GM19099 (cell line): Measurements from ENCODE around the gene CNTF.

Experiments used
- POLR2A ChIP-seq: IDR thresholded peaks from 3 replicates; pipeline ENCODE4 v1.6.1; 2011; ENCODE audit warnings: low read depth; ENCODE audit not compliant: insufficient read length; ENCODE audit errors: extremely low read depth

Gene CNTF

GRCh38 chr11:58628446-58628845 is 6.0 kb downstream of the CNTF start:
- TF ChIP-seq POLR2A: no peak

DNA sequence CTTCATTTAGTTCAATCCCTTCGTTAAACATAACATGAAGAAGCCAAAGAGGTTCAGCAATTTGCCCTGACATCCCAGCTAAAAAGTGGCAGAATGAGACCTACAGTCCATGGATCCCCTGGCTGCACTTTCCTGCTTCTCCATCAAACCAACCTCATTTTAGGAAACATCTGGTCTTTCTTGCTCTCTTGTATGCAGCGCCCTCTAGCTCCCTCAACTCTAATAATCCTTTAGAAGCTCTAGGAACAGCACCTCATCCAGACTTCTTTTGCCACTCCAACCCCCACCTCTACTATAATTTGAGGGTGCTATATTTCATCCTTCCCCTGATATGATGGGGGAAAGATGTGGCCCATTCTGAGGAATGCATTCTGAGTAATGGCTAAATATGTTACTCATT is 7.4 kb downstream of the CNTF start:
- TF ChIP-seq POLR2A: no peak

DNA sequence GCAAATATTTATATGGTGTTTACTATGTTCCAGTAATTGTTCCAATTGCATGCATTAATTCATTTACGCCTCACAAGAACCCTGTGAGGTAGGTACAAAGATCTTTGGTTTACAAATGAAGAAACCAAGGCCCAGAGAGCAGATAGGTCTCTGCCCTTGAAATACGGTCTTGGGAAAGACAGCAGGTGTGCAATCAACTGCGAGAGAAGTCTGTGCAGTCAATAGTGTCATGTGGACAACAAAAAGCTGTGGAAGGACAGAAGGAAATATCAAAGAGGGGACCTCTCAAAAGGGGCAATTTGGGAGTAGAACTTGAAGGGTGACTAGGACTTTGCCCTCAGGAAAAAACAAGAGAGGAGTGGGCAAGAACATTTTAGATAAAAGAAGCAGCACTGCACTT is 8.9 kb downstream of the CNTF start:
- no peak for TF ChIP-seq POLR2A

GRCh38 chr11:58632510-58632909 is 10.0 kb downstream of the CNTF start:
- TF ChIP-seq POLR2A: no peak

DNA sequence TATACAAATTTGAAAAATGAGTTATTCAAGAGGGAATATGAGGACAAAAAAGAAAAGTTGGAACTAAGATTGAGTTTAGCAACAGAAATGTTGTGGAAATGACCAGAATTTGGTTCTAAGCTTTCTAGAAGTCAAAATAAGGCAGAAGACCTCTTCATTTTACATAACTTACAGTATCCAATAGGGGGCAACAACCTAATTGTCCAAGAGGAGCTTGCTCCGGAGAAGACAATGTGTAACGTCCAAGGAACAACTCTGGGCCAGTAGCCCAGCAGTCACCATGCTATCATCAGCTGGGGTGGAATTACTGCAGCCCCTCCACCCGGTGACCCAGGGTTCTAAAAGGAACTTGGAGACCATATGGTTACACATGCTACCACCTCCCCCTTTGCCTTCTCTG is 14.1 kb downstream of the CNTF start:
- no peak for TF ChIP-seq POLR2A

GRCh38 chr11:58637371-58637770 is 14.9 kb downstream of the CNTF start:
- TF ChIP-seq POLR2A: no peak

GRCh38 chr11:58639103-58639502 is 16.6 kb downstream of the CNTF start:
- TF ChIP-seq POLR2A: no peak

DNA sequence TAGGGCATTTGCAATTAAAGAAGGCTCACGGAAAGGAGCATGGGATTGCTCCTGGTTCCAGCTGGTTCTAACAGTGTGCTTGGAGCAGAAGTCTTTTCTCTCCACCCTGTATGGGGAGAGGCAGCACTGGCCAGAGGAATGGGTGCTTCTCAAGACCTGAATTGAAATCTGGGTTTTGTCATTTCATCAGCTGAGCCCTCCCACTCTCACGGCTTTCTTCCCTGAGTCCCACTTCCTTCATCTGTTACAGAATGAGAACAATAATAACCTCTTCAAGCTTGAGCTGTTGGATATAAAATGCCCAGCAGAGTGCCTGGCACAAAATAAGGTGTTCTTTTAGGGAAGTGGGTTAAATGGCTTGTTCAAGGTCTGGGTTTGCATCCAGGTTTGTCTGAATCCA is 17.2 kb downstream of the CNTF start:
- no peak for TF ChIP-seq POLR2A

- TF ChIP-seq POLR2A: no peak
Observed at GRCh38 chr11:58640386-58641023, 18.0 kb downstream of the CNTF start.

GRCh38 chr11:58641341-58641740 is 18.9 kb downstream of the CNTF start:
- no peak for TF ChIP-seq POLR2A

GRCh38 chr11:58641803-58642581 is 19.5 kb downstream of the CNTF start:
- TF ChIP-seq POLR2A: no peak

DNA sequence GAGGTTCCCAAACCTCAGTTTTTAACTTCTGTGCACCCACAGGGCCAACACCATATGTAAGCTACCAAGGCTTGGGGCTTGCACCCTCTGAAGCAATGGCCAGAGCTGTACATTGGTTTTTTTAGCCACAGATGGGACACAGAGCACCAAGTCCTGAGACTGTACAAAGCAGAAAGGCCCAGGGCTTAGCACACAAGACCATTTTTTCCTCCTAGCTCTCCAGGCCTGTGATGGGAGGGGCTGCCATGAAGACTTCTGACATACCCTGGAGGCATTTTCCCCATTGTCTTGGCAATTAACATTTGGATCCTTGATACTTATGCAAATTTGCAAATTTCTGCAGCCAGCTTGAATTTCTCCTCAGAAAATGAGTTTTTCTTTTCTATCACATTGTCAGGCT is 23.4 kb downstream of the CNTF start:
- no peak for TF ChIP-seq POLR2A

GRCh38 chr11:58647141-58647699 is 24.8 kb downstream of the CNTF start:
- no peak for TF ChIP-seq POLR2A

- no peak for TF ChIP-seq POLR2A
Observed at GRCh38 chr11:58647866-58648265, 25.4 kb downstream of the CNTF start.

GRCh38 chr11:58649623-58650022 is 27.2 kb downstream of the CNTF start:
- no peak for TF ChIP-seq POLR2A

GRCh38 chr11:58650496-58650895 is 28.0 kb downstream of the CNTF start:
- no peak for TF ChIP-seq POLR2A
